Measurements from ENCODE around the gene TAS2R4. TPM values are rescaled to one million over a fixed set of nuclear protein-coding genes. Genes with fewer than 3 reads are reported as not detected.

Gene TAS2R4
- total RNA-seq, 1 experiment from 2014 or later: 0.66 TPM

DNA sequence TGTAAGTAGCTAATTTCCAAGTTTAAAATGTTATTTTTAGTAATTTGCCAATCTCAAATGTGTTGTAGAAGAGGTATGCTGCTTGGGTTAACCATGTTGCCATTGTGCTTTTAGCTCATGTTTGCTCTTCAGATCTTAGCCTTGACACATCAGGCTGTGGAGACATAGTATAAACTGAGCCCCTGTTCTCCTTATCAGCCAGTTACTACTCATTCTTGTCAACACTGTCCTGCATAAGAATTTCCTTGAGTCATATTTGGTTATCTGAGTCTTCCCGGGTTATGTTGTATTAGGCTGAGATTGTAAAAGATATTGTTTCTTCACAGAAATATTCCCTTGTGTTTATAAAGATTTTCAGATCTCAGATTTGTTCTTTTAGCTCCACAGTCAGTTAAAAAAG, 34.2 kb upstream of the TAS2R4 start:
- no peak overlapping the region for H4K8ac ChIP-seq (replicated peaks; ENCODE audit: insufficient read length, low read depth, low read length)
- H3K4me1 Mint-ChIP-seq: peaks cover 11 to 22% of the 10 kb centered on the region in 2 experiments
- H2AFZ ChIP-seq (ENCODE audit: low read length): no peak overlapping the region
- H3K23me2 ChIP-seq (ENCODE audit: insufficient read length, low read depth, low read length, poor library complexity, severe bottlenecking): peaks cover 3% of the 10 kb centered on the region
- no peak overlapping the region for H3K23ac ChIP-seq (ENCODE audit: insufficient read length, low read depth, low read length)
- no peak for TF ChIP-seq CTCF (conservative IDR thresholded peaks at IDR 0.05)
- H3K4me2 ChIP-seq (ENCODE audit: insufficient read depth, insufficient read length, low read length): no peak overlapping the region
- peaks cover 3% of the 10 kb centered on the region; the same call in 1 of the 2 replicates for H3K4me1 ChIP-seq (ENCODE audit: insufficient read depth, low read length)
- H3K14ac ChIP-seq (ENCODE audit: insufficient read depth, low read length): no peak overlapping the region
- no peak overlapping the region for H3T11ph ChIP-seq (ENCODE audit: low read length)
- no peak for DNase-seq
- H3K27ac Mint-ChIP-seq: no peak overlapping the region
- H3K18ac ChIP-seq (ENCODE audit: insufficient read length, low read depth, low read length): no peak overlapping the region
- H2BK120ac ChIP-seq (ENCODE audit: low read depth, low read length, poor library complexity, severe bottlenecking): no peak overlapping the region
- H3K79me2 ChIP-seq (ENCODE audit: insufficient read depth, low read length): peaks cover 16% of the 10 kb centered on the region
- H4K20me1 ChIP-seq (ENCODE audit: control insufficient read depth, insufficient read depth, insufficient read length): no peaks in the 10 kb centered on the region
- H3K4me3 Mint-ChIP-seq: no peak overlapping the region
- no peak overlapping the region for H3K9ac ChIP-seq (ENCODE audit: extremely low read depth, insufficient read length, low read length)
- H3K79me1 ChIP-seq (ENCODE audit: insufficient read depth, low read depth, low read length, poor library complexity, severe bottlenecking): peaks cover 8% of the 10 kb centered on the region
- no peak overlapping the region for H4K91ac ChIP-seq (ENCODE audit: insufficient read length, low read depth, low read length)
- no peak overlapping the region for H2BK20ac ChIP-seq (ENCODE audit: low read depth, low read length, poor library complexity, severe bottlenecking)
- no peak overlapping the region for H3K27ac ChIP-seq (ENCODE audit: insufficient read length, low read depth, low read length)
- peaks cover 0 to 2% of the 10 kb centered on the region in 2 experiments; a peak in 2 of 5 replicates for H3K9me3 Mint-ChIP-seq
- no peaks in the 10 kb centered on the region for H3K27me3 Mint-ChIP-seq (ENCODE audit: low read depth)
- no peak overlapping the region for H2BK5ac ChIP-seq (ENCODE audit: insufficient read length, low read length)
- H2BK15ac ChIP-seq (ENCODE audit: low read depth, low read length): no peak overlapping the region
- H3K27me3 ChIP-seq (ENCODE audit: insufficient read depth, low read length): no peaks in the 10 kb centered on the region
- H4K5ac ChIP-seq (ENCODE audit: insufficient read length, low read depth, low read length): no peak overlapping the region
- H2BK12ac ChIP-seq (ENCODE audit: insufficient read length, low read depth, low read length): no peak overlapping the region
- H2AK5ac ChIP-seq (ENCODE audit: insufficient read length, low read length): no peak overlapping the region
- H3K4ac ChIP-seq (ENCODE audit: low read depth, low read length): no peak overlapping the region
- peaks cover 57 to 76% (median 75%) of the 10 kb centered on the region in 3 experiments for H3K36me3 Mint-ChIP-seq (ENCODE audit: insufficient read depth in 1 of 3, low read depth in 3 of 3)
- no peaks in the 10 kb centered on the region for H3K9me3 ChIP-seq (ENCODE audit: control insufficient read depth, low read depth, low read length)
- no peak overlapping the region for H3K56ac ChIP-seq (ENCODE audit: insufficient read length, low read depth, low read length)
- no CpG with 5 or more reads among the region's 1 CpG for WGBS (ENCODE audit: extremely low coverage, insufficient read length, low lambda C conversion rate)
